Esophagus (tissue), 2 donors: ENCODE results near the gene PA2G4. TPM values are rescaled to one million over a fixed set of nuclear protein-coding genes. Genes with fewer than 3 reads are reported as not detected.

Experiments
- H3K27ac ChIP-seq, 2 donors: one replicate each; pipeline ENCODE4 v1.5.1; 2013; ENCODE audit warnings: low read depth in 2 of 2, mild to moderate bottlenecking in 2 of 2, inconsistent platforms in 1 of 2, low read length in 1 of 2, moderate library complexity in 1 of 2
- H3K27me3 ChIP-seq, 2 donors: one replicate each; pipeline ENCODE4 v1.6.1; 2013; ENCODE audit warnings: low read length in 2 of 2, control low read depth in 1 of 2, mild to moderate bottlenecking in 1 of 2; ENCODE audit not compliant: insufficient read depth in 2 of 2, control insufficient read depth in 1 of 2
- H3K36me3 ChIP-seq, 2 donors: one replicate each; pipeline ENCODE4 v1.6.1; 2013; ENCODE audit warnings: low read length in 1 of 2; ENCODE audit not compliant: control insufficient read depth in 2 of 2, insufficient read depth in 2 of 2
- H3K4me1 ChIP-seq, 2 donors: one replicate each; pipeline ENCODE4 v1.6.1; 2013; ENCODE audit warnings: low read length in 1 of 2; ENCODE audit not compliant: control insufficient read depth in 2 of 2, insufficient read depth in 2 of 2
- H3K4me3 ChIP-seq, 2 donors: one replicate each; pipeline ENCODE4 v1.5.1; 2013; ENCODE audit warnings: low read length in 2 of 2, mild to moderate bottlenecking in 2 of 2, low read depth in 1 of 2, moderate library complexity in 1 of 2
- H3K9me3 ChIP-seq, 2 donors: one replicate each; pipeline ENCODE4 v1.6.1; 2013; ENCODE audit warnings: mild to moderate bottlenecking in 2 of 2, low read depth in 1 of 2, low read length in 1 of 2, moderate library complexity in 1 of 2; ENCODE audit not compliant: control insufficient read depth in 2 of 2, insufficient read depth in 1 of 2
- WGBS, 2 donors: extraction: QIAGEN DNeasy Blood & Tissue Kit; methylation state at CpG; one replicate each; pipeline ENCODE4 v1.1.7; 2013; 5-methylcytosine and 5-hydroxymethylcytosine counted together
- polyA plus RNA-seq, 2 donors: library from polyadenylated mRNA; stranded (reverse); fragments of 200-250 nt; gene quantifications; one replicate each; pipeline ENCODE4 v1.2.3, GENCODE V29; 2013
- donor health status: healthy with polysubstance abuse.
- donor health status: Bipolar disorder and iron deficiency.

Gene PA2G4
- polyA plus RNA-seq, 2 donors: 103 to 180 TPM

DNA sequence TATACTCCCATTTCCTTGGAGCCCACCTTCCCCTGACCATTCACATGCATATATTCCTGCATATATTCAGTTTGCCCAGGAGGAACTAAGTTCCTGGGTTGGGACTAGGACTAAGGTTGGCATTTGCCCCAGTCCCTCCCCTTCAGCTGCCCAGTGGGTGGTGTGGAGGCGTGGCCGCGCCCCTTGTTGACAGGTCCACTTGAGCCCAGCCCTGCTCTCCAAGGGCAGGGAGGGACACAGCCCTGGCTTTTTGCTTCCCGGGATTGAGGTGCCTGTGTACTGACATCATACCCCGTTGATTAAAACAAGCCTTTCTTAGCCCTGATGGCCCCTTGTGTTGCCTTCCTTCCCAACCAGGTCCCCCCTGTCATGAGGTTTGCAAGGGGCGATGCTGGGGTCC is 17.1 kb upstream of the PA2G4 start:
- H3K27me3 ChIP-seq: no peaks in the 10 kb centered on the region
- WGBS, 2 donors: 64 to 76% methylated on average over 6 of the region's 6 CpGs
- peaks cover 3 to 6% of the 10 kb centered on the region in 2 donors for H3K4me1 ChIP-seq
- peak overlapping the region; percentile 47 to 70 for H3K27ac ChIP-seq
- H3K36me3 ChIP-seq: peaks cover 7 to 10% of the 10 kb centered on the region in 2 donors
- H3K9me3 ChIP-seq: no peaks in the 10 kb centered on the region
- H3K4me3 ChIP-seq: no peak overlapping the region

GRCh38 chr12:56097738-56098137 is 6.6 kb upstream of the PA2G4 start:
- Histone ChIP-seq H3K36me3 (peaks cover 3 to 27% of the 10 kb centered on the region in 2 donors), H3K4me1 (peaks cover 3 to 4% of the 10 kb centered on the region in 2 donors), H3K27me3 (no peaks in the 10 kb centered on the region), H3K9me3 (no peaks in the 10 kb centered on the region), H3K4me3 (no peak overlapping the region), H3K27ac (no peak overlapping the region)
- 89 to 91% methylated on average over 6 of the region's 6 CpGs for WGBS, 2 donors

GRCh38 chr12:56098592-56098991 is 5.8 kb upstream of the PA2G4 start:
- no peak overlapping the region for H3K4me3 ChIP-seq
- H3K4me1 ChIP-seq: peaks cover 3 to 4% of the 10 kb centered on the region in 2 donors
- peaks cover 0 to 22% of the 10 kb centered on the region in 2 donors for H3K36me3 ChIP-seq
- no peak overlapping the region for H3K27ac ChIP-seq
- H3K27me3 ChIP-seq: no peaks in the 10 kb centered on the region
- H3K9me3 ChIP-seq: no peaks in the 10 kb centered on the region
- 79 to 88% methylated on average over 3 of the region's 3 CpGs for WGBS, 2 donors

DNA sequence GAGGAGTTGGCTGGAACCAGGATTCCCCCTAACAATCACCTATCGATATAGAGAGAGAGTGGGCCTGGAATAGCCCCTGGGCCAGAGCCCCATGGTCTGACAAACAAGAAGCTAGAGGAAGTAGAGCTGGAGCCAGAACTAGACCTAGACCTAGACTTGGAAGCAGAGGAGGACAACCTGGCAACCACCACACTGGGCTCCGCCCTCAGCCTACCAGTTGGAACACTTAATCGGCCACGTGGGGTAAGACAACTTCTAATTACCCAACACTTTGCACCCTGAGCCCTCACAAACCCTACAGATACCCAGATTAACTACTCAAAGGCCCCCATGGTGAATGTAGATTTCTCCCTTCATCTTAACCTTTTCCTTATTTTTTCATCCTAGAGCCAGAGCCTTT is 4.6 kb upstream of the PA2G4 start:
- peaks cover 0 to 17% of the 10 kb centered on the region in 2 donors for H3K36me3 ChIP-seq
- peak overlapping the region in 1 of 2 donors; percentile 57 for H3K27ac ChIP-seq

DNA sequence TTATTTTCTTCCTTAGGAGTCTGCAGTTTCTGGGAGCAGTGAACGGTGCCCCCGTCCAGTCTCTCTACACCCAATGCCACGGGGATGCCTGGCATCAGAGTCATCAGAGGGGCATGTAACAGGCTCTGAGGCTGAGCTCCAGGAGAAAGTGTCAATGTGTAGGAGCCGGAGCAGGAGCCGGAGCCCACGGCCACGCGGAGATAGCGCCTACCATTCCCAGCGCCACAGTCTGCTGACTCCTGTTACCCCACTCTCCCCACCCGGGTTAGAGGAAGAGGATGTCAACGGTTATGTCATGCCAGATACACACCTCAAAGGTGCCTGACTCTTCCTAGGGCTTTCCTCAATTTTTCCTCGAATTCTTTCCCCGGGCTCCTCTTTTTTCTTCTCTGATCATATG is 3.3 kb upstream of the PA2G4 start:
- Histone ChIP-seq H3K27me3 (no peaks in the 10 kb centered on the region), H3K4me3 (no peak overlapping the region), H3K27ac (no peak overlapping the region), H3K4me1 (peaks cover 3 to 4% of the 10 kb centered on the region in 2 donors), H3K9me3 (no peaks in the 10 kb centered on the region), H3K36me3 (peaks cover 0 to 14% of the 10 kb centered on the region in 2 donors)
- 88% methylated on average over 14 of the region's 14 CpGs for WGBS, 2 donors

More for the DNA sequence above, 4.6 kb upstream of the PA2G4 start:
- Histone ChIP-seq H3K4me1 (peaks cover 3 to 4% of the 10 kb centered on the region in 2 donors), H3K9me3 (no peaks in the 10 kb centered on the region), H3K4me3 (no peak overlapping the region), H3K27me3 (no peaks in the 10 kb centered on the region)
- WGBS, 2 donors: 74 to 77% methylated on average over 4 of the region's 4 CpGs

- Histone ChIP-seq H3K4me1 (peaks cover 3 to 4% of the 10 kb centered on the region in 2 donors), H3K4me3 (no peak overlapping the region), H3K27me3 (no peaks in the 10 kb centered on the region), H3K27ac (peak overlapping the region in 1 of 2 donors; percentile 86), H3K9me3 (no peaks in the 10 kb centered on the region), H3K36me3 (peaks cover 0 to 11% of the 10 kb centered on the region in 2 donors)
- WGBS, 2 donors: 69% methylated on average over 1 of the region's 1 CpG
These were observed 1.7 kb upstream of the PA2G4 start for GRCh38 chr12:56102683-56103065.

- WGBS, 2 donors: 38 to 40% methylated on average over 6 of the region's 6 CpGs
- Histone ChIP-seq H3K4me1 (peaks cover 3 to 4% of the 10 kb centered on the region in 2 donors), H3K27ac (peak overlapping the region; percentile 85 to 86)
These were observed 1.2 kb upstream of the PA2G4 start for GRCh38 chr12:56103066-56103711.

DNA sequence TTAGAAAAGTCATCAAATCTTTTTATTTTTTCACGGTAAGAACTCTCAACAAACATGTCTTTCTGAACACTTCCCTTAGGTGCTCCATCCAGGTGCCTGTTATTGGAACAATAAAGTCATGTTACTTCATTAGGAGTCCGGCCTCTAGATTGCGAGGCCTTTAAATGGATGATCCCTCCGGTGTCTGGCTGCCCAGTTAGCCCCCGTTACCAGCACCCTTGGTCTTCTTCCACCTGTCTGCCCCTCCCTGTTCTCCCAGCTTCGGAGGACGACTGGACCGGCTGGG is 593 bp upstream of the PA2G4 start:
- WGBS, 2 donors: 1 to 2% methylated on average over 8 of the region's 8 CpGs
- Histone ChIP-seq H3K27ac (peak overlapping the region; percentile 85 to 95), H3K4me1 (peaks cover 3 to 4% of the 10 kb centered on the region in 2 donors)

More at GRCh38 chr12:56103066-56103711, 1.2 kb upstream of the PA2G4 start:
- Histone ChIP-seq H3K36me3 (peaks cover 0 to 13% of the 10 kb centered on the region in 2 donors), H3K9me3 (no peaks in the 10 kb centered on the region), H3K27me3 (no peaks in the 10 kb centered on the region), H3K4me3 (peak overlapping the region in 1 of 2 donors; percentile 86)

GRCh38 chr12:56104815-56105608 is 653 bp downstream of the PA2G4 start:
- Histone ChIP-seq H3K9me3 (no peaks in the 10 kb centered on the region), H3K27me3 (no peaks in the 10 kb centered on the region), H3K4me1 (no peaks in the 10 kb centered on the region), H3K36me3 (peaks cover 3 to 8% of the 10 kb centered on the region in 2 donors), H3K27ac (peak overlapping the region; percentile 85 to 95), H3K4me3 (peak overlapping the region; percentile 86 to 97)
- WGBS, 2 donors: 1% methylated on average over 32 to 40 of the region's 40 CpGs

More for the DNA sequence above, 593 bp upstream of the PA2G4 start:
- peaks cover 0 to 11% of the 10 kb centered on the region in 2 donors for H3K36me3 ChIP-seq
- H3K4me3 ChIP-seq: peak overlapping the region; percentile 86 to 97
- H3K27me3 ChIP-seq: no peaks in the 10 kb centered on the region
- no peaks in the 10 kb centered on the region for H3K9me3 ChIP-seq
